Keratinocyte (primary cell): ENCODE measurements around the gene LMOD1.

Experiments
- CTCF ChIP-seq, 3 experiments: IDR thresholded peaks in 1 of 3; conservative IDR thresholded peaks in 1 of 3; optimal IDR thresholded peaks in 1 of 3; 2 replicates in 2 of 3; 3 replicates in 1 of 3; pipeline versions ENCODE3 to v1.5.1; 2011; ENCODE audit warnings: low read length in 3 of 3, mild to moderate bottlenecking in 3 of 3, moderate library complexity in 2 of 3, control low read depth in 1 of 3, inconsistent platforms in 1 of 3; ENCODE audit not compliant: insufficient read depth in 2 of 3; ENCODE audit errors: extremely low read depth in 1 of 3
- EZH2 ChIP-seq: IDR thresholded peaks from one replicate; pipeline ENCODE4 v1.6.1; 2012; ENCODE audit warnings: inconsistent platforms, mild to moderate bottlenecking, low read length, moderate library complexity

GRCh38 chr1:201902198-201902597 lies 44.1 kb downstream of the LMOD1 start:
- no peak for TF ChIP-seq CTCF (optimal IDR thresholded peaks at IDR 0.05 in 1 of 3, IDR thresholded peaks at IDR 0.05 in 1 of 3, conservative IDR thresholded peaks at IDR 0.05 in 1 of 3; ENCODE audit: extremely low read depth in 1 of 3, insufficient read depth in 2 of 3, low read length in 3 of 3)
- TF ChIP-seq EZH2: no peak
